Measurements from ENCODE around the gene DNPH1.

DNA sequence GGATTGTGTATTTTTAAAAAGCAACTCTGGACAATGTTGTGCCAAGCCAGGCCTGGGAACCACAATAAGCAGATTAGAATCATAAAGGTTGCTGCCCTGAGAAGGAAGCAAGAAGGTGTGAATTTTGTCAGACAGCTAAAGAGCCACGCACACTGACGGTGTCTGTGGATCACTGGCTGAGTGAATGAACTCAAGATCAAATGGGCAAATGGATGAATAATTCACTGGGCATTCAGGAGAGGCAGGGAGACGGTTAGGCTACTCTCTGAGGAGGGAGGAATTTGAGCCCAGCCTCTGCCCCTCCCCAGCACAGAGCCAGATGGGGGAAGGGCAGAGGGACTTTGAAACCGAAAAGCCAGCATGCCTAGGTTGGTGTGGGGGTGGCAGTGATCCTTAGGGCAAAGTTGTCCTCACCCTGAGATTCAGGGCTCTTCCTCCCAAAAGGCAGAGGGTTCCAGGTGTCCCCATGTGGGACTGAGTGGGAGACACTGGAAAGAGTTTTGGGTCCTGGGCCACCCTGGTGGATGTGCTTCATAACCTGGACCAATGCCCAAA is 49.3 kb upstream of the DNPH1 start:
- TF ChIP-seq CTCF (IDR thresholded peaks at IDR 0.05; ENCODE audit: poor library complexity) (no peak), EZH2phosphoT487 (IDR thresholded peaks at IDR 0.05; ENCODE audit: low read depth, severe bottlenecking, unreplicated experiment) (no peak)
